Keratinocyte (primary cell): ENCODE data around the gene NAP1L4. TPM values are rescaled to one million over a fixed set of nuclear protein-coding genes. Genes with fewer than 3 reads are reported as not detected.

Experiments
- DNase-seq: peaks from one replicate; pipeline ENCODE4 v3.0.0-alpha.2; 2011; ENCODE audit warnings: low read depth, missing footprints, low spot score
- FAIRE-seq: peaks from 2 replicates; lab custom pipeline; 2011; peaks lifted over from hg19 to GRCh38; lab: Jason Lieb, UNC
- H2AFZ ChIP-seq: 2 replicates; pipeline ENCODE4 v1.6.0; 2012; ENCODE audit warnings: low read length, control low read depth, inconsistent platforms; ENCODE audit not compliant: control insufficient read depth
- H3K27ac ChIP-seq: 2 replicates; pipeline ENCODE4 v1.5.1; 2011; ENCODE audit warnings: low read length; ENCODE audit not compliant: control insufficient read depth, insufficient read depth
- H3K27me3 ChIP-seq: 3 replicates; pipeline ENCODE4 v1.6.0; 2011; ENCODE audit warnings: low read length; ENCODE audit not compliant: control insufficient read depth, insufficient read depth; ENCODE audit errors: extremely low read depth
- H3K36me3 ChIP-seq, 2 experiments: 2 replicates in 1 of 2; 3 replicates in 1 of 2; pipeline ENCODE4 v1.5.1; 2011; ENCODE audit warnings: low read length in 2 of 2, mild to moderate bottlenecking in 1 of 2; ENCODE audit not compliant: control insufficient read depth in 2 of 2, insufficient read depth in 2 of 2; ENCODE audit errors: extremely low read depth in 1 of 2
- H3K4me1 ChIP-seq: 3 replicates; pipeline ENCODE4 v1.5.1; 2011; ENCODE audit warnings: low read length; ENCODE audit not compliant: control insufficient read depth, insufficient read depth; ENCODE audit errors: extremely low read depth
- H3K4me2 ChIP-seq: 3 replicates; pipeline ENCODE4 v1.6.0; 2011; ENCODE audit warnings: low read depth, low read length; ENCODE audit not compliant: control insufficient read depth, insufficient read depth; ENCODE audit errors: extremely low read depth
- H3K4me3 ChIP-seq, 3 experiments: fragments of 200-600 bp in 1 of 3; sonication (generic) in 1 of 3; 2 replicates in 2 of 3; 3 replicates in 1 of 3; pipeline ENCODE4 v1.5.1; 2011 to 2016; ENCODE audit warnings: low read length in 3 of 3, mild to moderate bottlenecking in 3 of 3, control low read depth in 2 of 3, inconsistent platforms in 1 of 3, low read depth in 1 of 3, mixed read lengths in 1 of 3, mixed run types in 1 of 3, moderate library complexity in 1 of 3; ENCODE audit not compliant: control insufficient read depth in 2 of 3, insufficient read depth in 2 of 3; ENCODE audit errors: extremely low read depth in 1 of 3
- H3K79me2 ChIP-seq: 2 replicates; pipeline ENCODE4 v1.6.0; 2012; ENCODE audit warnings: low read length; ENCODE audit not compliant: control insufficient read depth, insufficient read depth
- H3K9ac ChIP-seq: 3 replicates; pipeline ENCODE4 v1.6.0; 2011; ENCODE audit warnings: low read length; ENCODE audit not compliant: control insufficient read depth, insufficient read depth; ENCODE audit errors: extremely low read depth
- H3K9me1 ChIP-seq: 3 replicates; pipeline ENCODE4 v1.6.0; 2011; ENCODE audit warnings: low read length; ENCODE audit not compliant: control insufficient read depth, insufficient read depth; ENCODE audit errors: extremely low read depth
- H3K9me3 ChIP-seq: 2 replicates; pipeline ENCODE4 v1.5.1; 2012; ENCODE audit warnings: low read depth, low read length; ENCODE audit not compliant: control insufficient read depth
- H4K20me1 ChIP-seq: 3 replicates; pipeline ENCODE4 v1.6.0; 2011; ENCODE audit warnings: low read length; ENCODE audit not compliant: control insufficient read depth, insufficient read depth; ENCODE audit errors: extremely low read depth
- EZH2 ChIP-seq: IDR thresholded peaks from one replicate; pipeline ENCODE4 v1.6.1; 2012; ENCODE audit warnings: inconsistent platforms, mild to moderate bottlenecking, low read length, moderate library complexity
- dilution Hi-C: fragments of 300-500 bp; cut with MboI; formaldehyde crosslinking; loops from one replicate; pipeline ENCODE4 v1.7.0; 2020; ENCODE audit warnings: low sequenced_read_pairs; ENCODE audit not compliant: extremely low pct_ligation_motif_present
- polyA plus RNA-seq, 5 experiments: library from polyadenylated mRNA; depleted of rRNA in 3 of 5; stranded (reverse) in 3 of 5; stranded (forward) in 1 of 5; unstranded in 1 of 5; fragments of >200 nt; gene quantifications; 1 replicate in 1 of 5; 2 replicates in 3 of 5; 3 replicates in 1 of 5; pipeline versions ENCODE4 v1.2.1 to v1.2.3, GENCODE V29; 2011 to 2012; ENCODE audit warnings: missing spikeins in 2 of 5, low read depth in 1 of 5, low replicate concordance in 1 of 5
- TF ChIP-seq, protein P1 (sequence below), 3 experiments: IDR thresholded peaks in 1 of 3; conservative IDR thresholded peaks in 1 of 3; optimal IDR thresholded peaks in 1 of 3; 2 replicates in 2 of 3; 3 replicates in 1 of 3; pipeline versions ENCODE3 to v1.5.1; 2011; ENCODE audit warnings: low read length in 3 of 3, mild to moderate bottlenecking in 3 of 3, moderate library complexity in 2 of 3, control low read depth in 1 of 3, inconsistent platforms in 1 of 3; ENCODE audit not compliant: insufficient read depth in 2 of 3; ENCODE audit errors: extremely low read depth in 1 of 3

NAP1L4 gene
- polyA plus RNA-seq, 1 donor (not counting 4 experiments of a cell fraction or from before 2014, with no cell fraction given): 136 TPM

- H3K9ac ChIP-seq: no peak overlapping the region
- DNase-seq (no peak), FAIRE-seq (no peak)
- H3K36me3 ChIP-seq: peaks cover 20 to 48% of the 10 kb centered on the region in 2 experiments
- H3K27me3 ChIP-seq: no peaks in the 10 kb centered on the region
- no peak overlapping the region for H2AFZ ChIP-seq
- dilution Hi-C loops: no loop called here
- no peaks in the 10 kb centered on the region for H3K9me3 ChIP-seq
- H3K4me3 ChIP-seq: no peak overlapping the region
- no peaks in the 10 kb centered on the region for H3K9me1 ChIP-seq
- H3K27ac ChIP-seq: no peak overlapping the region
- H3K4me1 ChIP-seq: peaks cover 9% of the 10 kb centered on the region
- TF ChIP-seq, protein P1, sequence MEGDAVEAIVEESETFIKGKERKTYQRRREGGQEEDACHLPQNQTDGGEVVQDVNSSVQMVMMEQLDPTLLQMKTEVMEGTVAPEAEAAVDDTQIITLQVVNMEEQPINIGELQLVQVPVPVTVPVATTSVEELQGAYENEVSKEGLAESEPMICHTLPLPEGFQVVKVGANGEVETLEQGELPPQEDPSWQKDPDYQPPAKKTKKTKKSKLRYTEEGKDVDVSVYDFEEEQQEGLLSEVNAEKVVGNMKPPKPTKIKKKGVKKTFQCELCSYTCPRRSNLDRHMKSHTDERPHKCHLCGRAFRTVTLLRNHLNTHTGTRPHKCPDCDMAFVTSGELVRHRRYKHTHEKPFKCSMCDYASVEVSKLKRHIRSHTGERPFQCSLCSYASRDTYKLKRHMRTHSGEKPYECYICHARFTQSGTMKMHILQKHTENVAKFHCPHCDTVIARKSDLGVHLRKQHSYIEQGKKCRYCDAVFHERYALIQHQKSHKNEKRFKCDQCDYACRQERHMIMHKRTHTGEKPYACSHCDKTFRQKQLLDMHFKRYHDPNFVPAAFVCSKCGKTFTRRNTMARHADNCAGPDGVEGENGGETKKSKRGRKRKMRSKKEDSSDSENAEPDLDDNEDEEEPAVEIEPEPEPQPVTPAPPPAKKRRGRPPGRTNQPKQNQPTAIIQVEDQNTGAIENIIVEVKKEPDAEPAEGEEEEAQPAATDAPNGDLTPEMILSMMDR (optimal IDR thresholded peaks at IDR 0.05 in 1 of 3, IDR thresholded peaks at IDR 0.05 in 1 of 3, conservative IDR thresholded peaks at IDR 0.05 in 1 of 3; ENCODE audit: extremely low read depth in 1 of 3, insufficient read depth in 2 of 3, low read length in 3 of 3): no peak
- no peak for TF ChIP-seq EZH2
- no peak overlapping the region for H3K4me2 ChIP-seq
- H3K79me2 ChIP-seq: no peaks in the 10 kb centered on the region
- H4K20me1 ChIP-seq: no peaks in the 10 kb centered on the region
These were observed 16.7 kb upstream of the NAP1L4 start for GRCh38 chr11:3008746-3009336.

DNA sequence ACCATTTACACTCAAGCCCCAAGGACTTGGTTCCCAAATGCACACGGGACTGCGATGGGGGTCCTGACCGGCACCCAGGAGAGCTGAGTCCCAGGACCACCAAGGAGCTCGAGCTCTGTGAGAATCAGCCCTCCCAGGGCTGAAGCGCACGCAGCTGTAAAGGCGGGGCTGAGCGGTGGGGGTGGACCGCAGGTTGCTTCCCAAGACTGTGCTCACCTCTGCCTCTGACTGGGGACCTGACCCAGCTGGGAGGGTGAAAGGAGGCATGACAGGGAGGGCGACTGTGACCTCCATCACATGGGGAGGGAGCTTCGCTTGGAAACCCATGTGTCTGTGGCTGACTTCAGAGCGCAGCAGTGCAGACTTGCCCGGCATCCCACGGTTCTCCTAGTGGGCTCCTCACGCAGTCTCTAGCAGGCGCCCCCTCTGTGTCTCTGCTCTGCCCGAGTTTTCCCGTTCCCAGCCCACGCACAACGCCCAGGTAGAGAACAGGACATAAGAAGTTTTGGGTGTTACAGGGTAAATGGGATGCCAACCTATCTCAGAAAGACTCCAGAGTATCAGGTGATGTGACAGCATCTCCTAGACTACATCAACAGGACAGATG is 15.4 kb upstream of the NAP1L4 start:
- Histone ChIP-seq H3K9me3 (no peaks in the 10 kb centered on the region), H3K4me3 (no peak overlapping the region), H3K36me3 (peaks cover 19 to 47% of the 10 kb centered on the region in 2 experiments), H3K4me2 (no peak overlapping the region), H3K9ac (no peak overlapping the region), H3K27ac (no peak overlapping the region), H3K79me2 (no peaks in the 10 kb centered on the region), H2AFZ (no peak overlapping the region), H3K9me1 (no peaks in the 10 kb centered on the region), H3K27me3 (no peaks in the 10 kb centered on the region), H4K20me1 (no peaks in the 10 kb centered on the region), H3K4me1 (peaks cover 20% of the 10 kb centered on the region)
- no peak for FAIRE-seq
- dilution Hi-C loops: no loop called here
- no peak for TF ChIP-seq EZH2
- TF ChIP-seq, protein P1 (optimal IDR thresholded peaks at IDR 0.05 in 1 of 3, IDR thresholded peaks at IDR 0.05 in 1 of 3, conservative IDR thresholded peaks at IDR 0.05 in 1 of 3; ENCODE audit: extremely low read depth in 1 of 3, insufficient read depth in 2 of 3, low read length in 3 of 3): no peak
- DNase-seq: no peak
